ENCODE results near the gene FAM219A.

GRCh38 chr9:34405719-34406118 lies 52.7 kb downstream of the FAM219A start:
- no peak for TF ChIP-seq CTCF (IDR thresholded peaks at IDR 0.05; ENCODE audit: insufficient read depth, low read length, poor library complexity, severe bottlenecking)
- no peak for TF ChIP-seq EZH2phosphoT487 (conservative IDR thresholded peaks at IDR 0.05; ENCODE audit: low read length)

All from SU-DHL-6 (cell line).